H1 (cell line): ENCODE results near the gene PTPRD.

Experiments used
- CHD1 ChIP-seq: IDR thresholded peaks from 2 replicates; pipeline ENCODE4 v1.6.1; 2012; ENCODE audit warnings: low read depth, low read length, improper control_type of control experiment
- JUN ChIP-seq: IDR thresholded peaks from 2 replicates; pipeline ENCODE4 v1.6.1; 2011; ENCODE audit warnings: low read depth, mild to moderate bottlenecking, improper control_type of control experiment, low read length
- RAD21 ChIP-seq, 2 experiments: IDR thresholded peaks in 1 of 2; conservative IDR thresholded peaks in 1 of 2; 2 replicates each; pipeline ENCODE4 v1.6.1; 2011; ENCODE audit warnings: low read depth in 2 of 2, low read length in 2 of 2, improper control_type of control experiment in 1 of 2, inconsistent platforms in 1 of 2, mild to moderate bottlenecking in 1 of 2, moderate library complexity in 1 of 2

GRCh38 chr9:10259668-10260067 lies 353.1 kb downstream of the PTPRD start:
- TF ChIP-seq RAD21 (IDR thresholded peaks at IDR 0.05 in 1 of 2, conservative IDR thresholded peaks at IDR 0.05 in 1 of 2; ENCODE audit: low read depth in 2 of 2, low read length in 2 of 2) (no peak), CHD1 (no peak), JUN (no peak)
